Lung (tissue), 12 donors: ENCODE results near the gene BASP1. TPM values are rescaled to one million over a fixed set of nuclear protein-coding genes. Genes with fewer than 3 reads are reported as not detected.

ENCODE experiments used
- ATAC-seq: fragments of 200-7000 bp; cut with Tn5 transposase; one replicate; pipeline ENCODE4 v1.9.1; 2020; ENCODE audit warnings: moderate number of reproducible peaks; ENCODE audit not compliant: insufficient read depth, low FRiP score
- DNase-seq, 3 donors: peaks; one replicate each; pipeline ENCODE4 v3.0.0-alpha.2; 2013 to 2017
- H3K27ac ChIP-seq, 2 donors: one replicate each; pipeline ENCODE4 v1.5.1; 2013; ENCODE audit warnings: mild to moderate bottlenecking in 2 of 2, moderate library complexity in 2 of 2, control low read depth in 1 of 2, inconsistent platforms in 1 of 2, low read depth in 1 of 2, low read length in 1 of 2
- H3K27me3 ChIP-seq, 3 donors: one replicate each; pipeline ENCODE4 v1.5.1; 2013; ENCODE audit warnings: low read length in 2 of 3; ENCODE audit not compliant: control insufficient read depth in 3 of 3, insufficient read depth in 3 of 3
- H3K36me3 ChIP-seq, 4 donors: one replicate each; pipeline ENCODE4 v1.5.1; 2013; ENCODE audit warnings: low read length in 4 of 4, mild to moderate bottlenecking in 1 of 4, moderate library complexity in 1 of 4; ENCODE audit not compliant: control insufficient read depth in 4 of 4, insufficient read depth in 4 of 4
- H3K4me1 ChIP-seq, 5 donors: one replicate each; pipeline ENCODE4 v1.5.1; 2013; ENCODE audit warnings: low read length in 5 of 5, mild to moderate bottlenecking in 2 of 5, moderate library complexity in 1 of 5; ENCODE audit not compliant: control insufficient read depth in 5 of 5, insufficient read depth in 5 of 5
- H3K4me3 ChIP-seq: one replicate; pipeline ENCODE4 v1.5.1; 2013; ENCODE audit warnings: mild to moderate bottlenecking, control low read depth, moderate library complexity
- H3K9ac ChIP-seq, 2 donors: one replicate each; pipeline ENCODE4 v1.5.1; 2013; ENCODE audit warnings: low read length in 2 of 2, control low read depth in 1 of 2; ENCODE audit not compliant: insufficient read depth in 1 of 2
- H3K9me3 ChIP-seq, 4 donors: one replicate each; pipeline ENCODE4 v1.5.1; 2013; ENCODE audit warnings: low read length in 3 of 4, mild to moderate bottlenecking in 1 of 4, moderate library complexity in 1 of 4; ENCODE audit not compliant: control insufficient read depth in 4 of 4, insufficient read depth in 3 of 4
- WGBS, 2 donors: extraction: QIAGEN DNeasy Blood & Tissue Kit; methylation state at CpG; one replicate each; pipeline ENCODE4 v1.1.7; 2013; 5-methylcytosine and 5-hydroxymethylcytosine counted together
- polyA plus RNA-seq, 2 donors: library from polyadenylated mRNA; stranded (reverse); fragments of 200-250 nt; gene quantifications; one replicate each; pipeline ENCODE4 v1.2.1, GENCODE V29; 2013
- total RNA-seq, 2 donors: library from RNA; depleted of rRNA in 1 of 2; stranded (reverse); fragments of >200 nt in 1 of 2; gene quantifications; one replicate each; pipeline ENCODE4 v1.2.1, GENCODE V29; 2014 to 2021
- TF ChIP-seq, protein P1 (sequence below): IDR thresholded peaks from 2 replicates; pipeline ENCODE4 v1.5.1; 2012; ENCODE audit warnings: mild to moderate bottlenecking; ENCODE audit errors: control extremely low read depth, extremely low read depth
- donor health status: control.
- donor health status: control.
- donor health status: Bipolar disorder and iron deficiency.
- donor health status: healthy.
- donor health status: DM: yes; HTN: yes; CAD: no.

BASP1 gene
- total and polyA plus RNA-seq, 4 donors: 12.7 to 118 (median 33.2) TPM

DNA sequence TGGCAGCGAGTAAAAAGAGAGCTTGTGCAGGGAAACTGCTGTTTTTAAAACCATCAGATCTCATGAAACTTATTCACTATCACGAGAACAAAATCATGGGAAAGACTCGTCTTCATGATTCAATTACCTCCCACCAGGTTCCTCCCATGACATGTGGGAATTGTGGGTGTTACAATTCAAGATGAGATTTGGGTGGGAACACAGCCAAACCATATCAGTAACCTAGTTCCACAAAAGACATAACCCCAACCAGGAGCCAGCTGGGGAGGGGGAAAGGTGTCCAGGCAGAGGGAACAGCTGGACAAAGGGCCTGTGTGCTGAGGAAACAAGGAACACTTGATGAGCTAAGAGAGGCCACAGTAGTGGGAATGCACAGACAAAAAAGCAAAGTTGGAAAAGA lies 71.1 kb downstream of the BASP1 start:
- no peaks in the 10 kb centered on the region for H3K27me3 ChIP-seq
- WGBS, 2 donors: 91 to 93% methylated on average over 3 of the region's 3 CpGs
- TF ChIP-seq, protein P1, sequence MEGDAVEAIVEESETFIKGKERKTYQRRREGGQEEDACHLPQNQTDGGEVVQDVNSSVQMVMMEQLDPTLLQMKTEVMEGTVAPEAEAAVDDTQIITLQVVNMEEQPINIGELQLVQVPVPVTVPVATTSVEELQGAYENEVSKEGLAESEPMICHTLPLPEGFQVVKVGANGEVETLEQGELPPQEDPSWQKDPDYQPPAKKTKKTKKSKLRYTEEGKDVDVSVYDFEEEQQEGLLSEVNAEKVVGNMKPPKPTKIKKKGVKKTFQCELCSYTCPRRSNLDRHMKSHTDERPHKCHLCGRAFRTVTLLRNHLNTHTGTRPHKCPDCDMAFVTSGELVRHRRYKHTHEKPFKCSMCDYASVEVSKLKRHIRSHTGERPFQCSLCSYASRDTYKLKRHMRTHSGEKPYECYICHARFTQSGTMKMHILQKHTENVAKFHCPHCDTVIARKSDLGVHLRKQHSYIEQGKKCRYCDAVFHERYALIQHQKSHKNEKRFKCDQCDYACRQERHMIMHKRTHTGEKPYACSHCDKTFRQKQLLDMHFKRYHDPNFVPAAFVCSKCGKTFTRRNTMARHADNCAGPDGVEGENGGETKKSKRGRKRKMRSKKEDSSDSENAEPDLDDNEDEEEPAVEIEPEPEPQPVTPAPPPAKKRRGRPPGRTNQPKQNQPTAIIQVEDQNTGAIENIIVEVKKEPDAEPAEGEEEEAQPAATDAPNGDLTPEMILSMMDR: no peak
- peaks cover 0 to 4% (median 0%) of the 10 kb centered on the region in 5 donors for H3K4me1 ChIP-seq
- no peak for DNase-seq
- peaks cover 0 to 3% (median 0%) of the 10 kb centered on the region in 4 donors for H3K9me3 ChIP-seq
- no peak overlapping the region for H3K27ac ChIP-seq
- no peaks in the 10 kb centered on the region for H3K36me3 ChIP-seq
- no peak overlapping the region for H3K4me3 ChIP-seq
- no peak overlapping the region for H3K9ac ChIP-seq
- no peak for ATAC-seq

DNA sequence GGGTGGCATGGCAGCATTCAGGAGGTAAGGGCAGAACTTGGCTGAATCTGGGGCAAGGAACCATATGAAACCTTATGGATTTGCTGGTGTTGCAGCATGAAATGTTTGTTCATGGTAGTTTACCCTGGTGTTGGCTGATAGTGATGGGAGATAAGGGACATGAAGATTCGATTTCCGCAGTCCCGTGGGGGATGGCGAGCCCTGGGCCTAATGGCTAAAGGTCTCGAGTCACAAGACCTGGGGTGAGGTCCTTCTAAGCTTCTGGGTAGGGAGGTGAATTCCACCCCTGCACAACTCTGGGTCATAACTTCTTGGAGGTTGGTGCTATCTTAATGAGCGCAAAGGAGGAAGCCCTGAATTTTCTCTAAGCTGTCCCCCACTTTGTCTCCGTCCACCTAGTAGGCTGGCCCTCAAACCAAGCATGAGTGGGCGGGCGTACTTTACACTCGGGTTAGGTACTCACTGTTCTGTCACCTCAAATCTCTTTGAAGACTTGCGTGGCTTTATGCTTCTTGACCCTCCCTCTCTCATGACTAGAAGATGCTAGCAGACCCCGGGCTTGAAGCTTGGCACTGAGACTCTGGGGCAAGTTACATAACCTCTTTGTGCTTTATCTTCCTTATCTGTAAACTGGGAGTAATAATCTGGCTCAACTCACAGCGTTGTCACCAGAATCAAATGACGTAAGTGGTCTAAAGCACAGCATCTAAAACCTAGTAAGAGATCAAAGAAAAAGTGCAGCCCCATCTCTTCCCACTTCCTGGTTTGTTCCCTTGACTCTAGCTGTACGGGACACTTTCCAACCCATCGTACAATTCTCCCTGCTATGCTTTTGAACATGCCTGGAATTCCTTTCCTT lies 72.5 kb downstream of the BASP1 start:
- no peaks in the 10 kb centered on the region for H3K36me3 ChIP-seq
- no peak overlapping the region for H3K4me3 ChIP-seq
- no peak overlapping the region for H3K27ac ChIP-seq
- ATAC-seq: no peak
- peaks cover 0 to 3% (median 0%) of the 10 kb centered on the region in 4 donors for H3K9me3 ChIP-seq
- no peaks in the 10 kb centered on the region for H3K27me3 ChIP-seq
- H3K9ac ChIP-seq: no peak overlapping the region
- WGBS, 2 donors: 71 to 84% methylated on average over 16 of the region's 16 CpGs
- peak in 1 of 3 donors; percentile 37 for DNase-seq
- TF ChIP-seq, protein P1: no peak
- peaks cover 0 to 4% (median 0%) of the 10 kb centered on the region in 5 donors for H3K4me1 ChIP-seq

DNA sequence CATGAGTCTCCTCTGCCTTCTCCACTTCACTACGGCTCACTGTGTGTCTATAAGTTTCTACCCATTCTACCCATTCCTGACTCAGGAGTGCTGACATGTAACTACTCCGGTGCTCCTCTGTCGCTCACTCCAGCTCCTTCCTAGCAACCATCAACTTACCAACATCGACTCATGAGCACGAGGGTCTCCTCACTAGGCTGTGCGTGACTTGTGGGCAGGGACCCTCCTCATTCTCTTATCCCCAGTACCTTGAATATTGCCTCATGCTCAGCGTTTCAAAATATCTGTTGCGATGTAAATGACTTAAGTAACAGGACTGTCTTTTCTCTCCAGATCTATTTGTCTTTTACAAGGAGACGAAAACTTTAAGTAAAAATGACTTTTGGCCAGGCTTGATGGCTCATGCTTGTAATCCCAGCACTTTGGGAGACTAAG lies 73.1 kb downstream of the BASP1 start:
- Histone ChIP-seq H3K4me3 (no peak overlapping the region), H3K9ac (no peak overlapping the region), H3K27me3 (no peaks in the 10 kb centered on the region), H3K9me3 (peaks cover 0 to 3% (median 0%) of the 10 kb centered on the region in 4 donors), H3K36me3 (no peaks in the 10 kb centered on the region), H3K4me1 (peaks cover 0 to 4% (median 0%) of the 10 kb centered on the region in 5 donors), H3K27ac (no peak overlapping the region)
- TF ChIP-seq, protein P1: no peak
- 74 to 75% methylated on average over 9 of the region's 9 CpGs for WGBS, 2 donors
- DNase-seq (no peak), ATAC-seq (no peak)
